ENCODE data around the gene FAAP100.

FAAP100 gene

DNA sequence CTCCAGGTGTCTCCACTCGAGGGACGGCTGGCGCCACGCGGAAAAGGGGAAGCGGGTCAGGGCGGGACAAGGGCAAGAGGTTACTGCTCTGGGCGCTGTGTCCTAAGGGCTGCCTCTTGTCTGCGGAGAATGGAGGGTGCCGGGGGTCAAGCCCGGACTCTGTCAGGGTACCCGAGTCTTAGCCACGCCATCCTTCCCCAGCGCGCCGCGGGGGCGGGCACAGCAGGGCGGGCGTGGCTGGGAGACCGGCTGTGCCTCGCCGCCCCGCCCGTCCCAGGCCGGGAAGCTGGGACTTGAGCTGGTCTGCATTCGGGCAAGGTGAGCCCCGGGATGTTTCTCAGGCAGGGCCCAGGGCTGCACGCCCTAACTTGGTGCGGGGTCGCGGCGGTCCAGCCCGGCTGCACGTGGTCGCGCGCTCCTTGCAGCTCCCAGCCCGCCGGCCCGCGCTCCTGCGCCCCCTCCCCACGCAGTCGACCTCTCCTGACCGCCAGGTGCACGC is 33.3 kb downstream of the FAAP100 start:
- peaks cover 5% of the 10 kb centered on the region for H3K36me3 Mint-ChIP-seq
- H3K27ac Mint-ChIP-seq = no peak overlapping the region
- DNase-seq (ENCODE audit: low spot score in 2 of 2) (peak in 1 of 2 donors; percentile 61), ATAC-seq (peak; percentile 34)
- peaks cover 17% of the 10 kb centered on the region for H3K4me1 Mint-ChIP-seq
- no peaks in the 10 kb centered on the region for H3K9me3 Mint-ChIP-seq
- H3K4me3 Mint-ChIP-seq = peak overlapping the region; percentile 98

DNA sequence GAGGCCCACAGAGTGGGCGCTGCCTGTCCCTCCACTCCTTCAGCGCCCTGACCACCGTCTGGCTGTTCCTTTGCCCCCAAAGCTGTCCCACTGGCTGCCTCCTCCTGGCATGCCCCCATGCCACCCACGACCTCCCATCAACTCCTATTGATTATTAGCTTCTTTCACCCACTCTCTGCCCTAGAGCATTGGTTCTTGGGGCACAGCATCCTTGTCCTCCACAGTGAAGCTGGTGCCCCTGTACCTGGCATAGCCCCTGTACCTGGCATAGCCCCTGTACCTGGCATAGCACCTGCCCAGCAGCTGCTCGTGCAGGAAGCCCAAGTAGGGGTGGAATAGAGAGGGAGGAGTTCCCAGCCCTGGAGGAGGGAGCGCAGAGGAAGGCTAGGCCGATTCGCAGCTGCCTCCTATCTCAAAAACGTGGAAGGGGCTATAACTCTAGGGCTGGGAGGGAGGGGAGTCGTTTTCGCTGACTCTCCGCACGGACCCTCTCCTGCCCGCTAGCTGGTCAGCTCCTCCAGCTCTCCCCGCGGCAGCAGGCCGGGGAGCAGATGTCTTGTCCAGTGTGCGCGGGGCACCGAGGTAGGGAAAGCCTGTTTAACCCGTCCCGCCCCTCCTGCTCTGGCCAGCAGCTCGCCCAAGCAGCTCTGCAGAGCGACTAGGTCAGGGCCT is 33.9 kb downstream of the FAAP100 start:
- no peak for ATAC-seq
- Mint-ChIP-seq H3K27ac (peak overlapping the region; percentile 81), H3K36me3 (peaks cover 10% of the 10 kb centered on the region)

DNA sequence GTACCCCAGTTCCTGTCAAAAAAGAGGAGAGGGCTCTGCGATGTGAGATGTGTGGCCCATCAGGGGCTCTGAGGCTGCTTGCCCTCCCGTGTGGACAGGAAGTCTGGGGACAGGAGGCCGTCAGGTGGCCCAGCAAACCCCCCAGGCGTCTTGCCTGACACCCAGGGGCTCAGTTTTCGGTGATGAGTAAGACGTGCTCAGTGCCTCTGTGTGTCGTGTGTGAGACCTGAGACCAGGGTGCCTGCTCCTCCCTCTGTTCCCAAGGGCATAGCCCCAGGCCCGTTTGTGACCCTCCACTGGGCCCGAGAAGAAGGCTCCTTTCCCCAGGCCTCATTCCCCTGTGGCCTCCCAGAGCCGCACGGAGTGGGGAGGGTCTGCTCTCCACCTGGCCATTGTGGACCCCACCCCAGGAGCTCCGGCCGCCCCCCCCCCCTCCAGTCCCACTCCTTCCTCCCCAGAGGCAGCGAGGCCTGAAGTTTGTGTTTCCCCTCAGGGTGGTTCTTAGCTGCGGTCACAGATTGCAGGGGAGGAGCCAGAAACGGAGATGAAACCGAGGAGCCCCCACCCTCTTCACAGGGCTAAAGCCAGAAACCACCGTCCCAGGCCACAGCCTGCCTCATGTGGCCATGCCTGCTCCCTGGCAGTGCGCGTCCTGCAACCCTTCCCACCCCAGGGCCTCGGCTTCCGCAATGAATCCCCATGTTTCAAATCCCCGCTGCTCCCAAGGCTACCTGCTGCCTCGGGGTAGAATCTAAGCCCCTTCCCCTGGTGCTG is 34.6 kb downstream of the FAAP100 start:
- Mint-ChIP-seq H3K27ac (peak overlapping the region; percentile 81), H3K4me1 (peaks cover 17% of the 10 kb centered on the region), H3K9me3 (no peaks in the 10 kb centered on the region), H3K36me3 (peaks cover 13% of the 10 kb centered on the region), H3K4me3 (peak overlapping the region; percentile 98)
- DNase-seq (ENCODE audit: low spot score in 2 of 2) (no peak), ATAC-seq (no peak)

More for the DNA sequence above, 33.9 kb downstream of the FAAP100 start:
- H3K4me3 Mint-ChIP-seq = peak overlapping the region; percentile 98
- no peaks in the 10 kb centered on the region for H3K9me3 Mint-ChIP-seq
- H3K4me1 Mint-ChIP-seq = peaks cover 17% of the 10 kb centered on the region
- DNase-seq (ENCODE audit: low spot score in 2 of 2) = no peak

DNA sequence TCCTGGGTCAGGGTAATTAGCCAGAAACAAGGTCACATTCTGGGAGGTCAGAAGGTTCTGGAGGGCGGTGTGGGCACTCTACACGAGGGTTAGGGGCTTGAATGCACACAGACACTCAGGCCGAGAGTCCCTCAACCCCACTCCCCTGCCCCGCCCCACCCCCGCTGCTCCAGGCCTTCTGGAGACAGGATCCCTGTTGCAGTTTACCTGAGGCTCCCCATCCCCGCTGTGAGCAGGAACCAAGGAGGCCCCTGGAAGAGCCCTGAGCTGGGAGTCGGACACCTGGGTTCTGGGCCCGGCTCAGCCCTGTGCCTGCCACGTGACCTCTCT is 35.2 kb downstream of the FAAP100 start:
- Mint-ChIP-seq H3K4me3 (peak overlapping the region; percentile 98), H3K36me3 (peaks cover 19% of the 10 kb centered on the region), H3K27ac (peak overlapping the region; percentile 81)

DNA sequence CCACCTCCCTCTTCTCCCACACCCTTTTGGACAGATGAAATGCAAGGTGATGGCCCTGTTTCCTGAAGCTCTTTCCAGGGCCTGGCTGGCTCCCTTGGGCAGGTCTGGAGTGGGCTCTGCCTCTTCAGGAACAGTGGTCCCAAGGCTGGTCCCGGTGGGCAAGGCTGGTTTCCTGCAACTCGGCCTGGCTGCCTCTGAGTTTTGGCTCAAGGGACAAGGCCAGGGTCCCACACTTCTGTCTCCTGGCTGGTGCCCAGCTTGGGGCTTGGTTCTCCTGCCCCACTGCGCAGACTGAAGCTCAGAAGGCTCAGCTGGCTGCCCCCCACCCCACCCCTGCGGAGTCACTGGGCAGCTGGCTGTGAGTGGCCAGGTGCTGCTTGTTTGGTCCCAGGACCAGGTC is 35.7 kb downstream of the FAAP100 start:
- ATAC-seq (no peak), DNase-seq (ENCODE audit: low spot score in 2 of 2) (peak in 1 of 2 donors; percentile 50)
- Mint-ChIP-seq H3K36me3 (peaks cover 24% of the 10 kb centered on the region), H3K9me3 (no peaks in the 10 kb centered on the region), H3K4me1 (peaks cover 23% of the 10 kb centered on the region), H3K4me3 (peak overlapping the region; percentile 98), H3K27ac (peak overlapping the region; percentile 37)

More for the DNA sequence above, 35.2 kb downstream of the FAAP100 start:
- Mint-ChIP-seq H3K4me1 (peaks cover 18% of the 10 kb centered on the region), H3K9me3 (no peaks in the 10 kb centered on the region)
- DNase-seq (ENCODE audit: low spot score in 2 of 2) (no peak), ATAC-seq (no peak)

DNA sequence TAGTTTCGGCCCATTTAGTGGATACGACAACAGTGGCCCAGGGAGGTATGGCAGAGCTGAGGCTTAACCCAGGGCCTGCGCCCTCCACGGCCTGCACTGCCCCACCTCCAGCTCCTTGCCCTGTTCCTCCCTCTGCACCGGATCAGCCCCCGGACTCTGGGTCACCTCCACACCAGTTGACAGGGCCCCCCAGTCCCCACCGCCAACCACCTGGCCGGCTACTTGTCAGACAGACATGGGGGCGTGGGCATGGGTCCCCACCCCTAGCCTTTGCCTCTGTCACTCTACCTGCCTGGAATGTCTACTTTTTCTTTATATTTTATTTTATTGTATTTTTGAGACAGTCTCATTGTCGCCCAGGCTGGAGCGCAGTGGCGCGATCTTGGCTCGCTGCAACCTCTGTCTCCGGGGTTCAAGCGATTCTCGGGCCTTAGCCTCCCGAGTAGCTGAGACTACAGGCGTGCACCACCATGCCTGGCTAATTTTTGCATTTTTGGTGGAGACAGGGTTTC is 36.6 kb downstream of the FAAP100 start:
- H3K27ac Mint-ChIP-seq = peak overlapping the region; percentile 81
- H3K4me3 Mint-ChIP-seq = peak overlapping the region; percentile 98
- no peak for DNase-seq (ENCODE audit: low spot score in 2 of 2)
- H3K36me3 Mint-ChIP-seq = peaks cover 32% of the 10 kb centered on the region
- no peaks in the 10 kb centered on the region for H3K9me3 Mint-ChIP-seq
- no peak for ATAC-seq
- H3K4me1 Mint-ChIP-seq = peaks cover 26% of the 10 kb centered on the region

DNA sequence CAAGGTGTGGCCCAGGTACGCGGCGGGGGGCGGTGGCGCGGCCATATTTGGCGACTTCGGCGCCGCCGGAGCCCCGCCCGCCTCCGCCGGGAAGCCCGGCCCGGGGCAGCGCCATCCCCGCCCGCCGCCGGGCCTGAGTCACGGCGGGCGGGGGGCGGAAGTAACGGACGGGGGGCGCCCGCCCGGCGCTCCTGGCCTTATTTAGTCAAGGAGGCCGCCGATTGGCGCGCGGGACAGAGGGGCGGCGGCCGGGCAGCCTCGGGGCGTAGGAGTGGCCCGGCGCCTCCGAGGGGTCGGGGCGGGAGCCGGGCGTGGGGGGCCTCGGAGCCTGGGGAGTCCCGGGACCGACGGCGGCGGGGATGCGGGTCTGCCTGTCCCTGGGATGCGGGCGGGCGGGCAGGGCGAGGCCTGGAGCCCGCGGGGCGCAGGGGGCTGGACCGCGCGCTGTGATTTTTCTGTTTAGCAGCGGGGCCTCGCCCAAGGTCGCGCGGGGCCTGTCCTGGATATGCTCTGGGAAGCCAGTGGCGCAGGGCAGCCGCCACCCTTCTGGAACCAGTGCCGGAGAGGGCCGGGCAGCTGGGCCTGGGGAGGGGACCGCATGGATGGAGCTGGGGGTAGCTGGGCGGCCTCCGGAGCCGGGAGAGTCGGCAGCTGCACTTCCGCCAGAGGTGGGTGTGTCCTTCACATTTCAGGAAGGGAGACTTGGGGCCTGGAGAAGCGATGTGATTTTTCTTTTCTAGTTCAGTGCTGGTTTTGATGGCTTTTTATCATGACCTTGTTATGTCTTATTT is 37.2 kb downstream of the FAAP100 start:
- DNase-seq (ENCODE audit: low spot score in 2 of 2) (peak; percentile 61 to 83), ATAC-seq (peak; percentile 49)
- Mint-ChIP-seq H3K36me3 (peaks cover 39% of the 10 kb centered on the region), H3K9me3 (no peaks in the 10 kb centered on the region), H3K4me1 (peaks cover 31% of the 10 kb centered on the region), H3K4me3 (peak overlapping the region; percentile 98), H3K27ac (peak overlapping the region; percentile 81)

DNA sequence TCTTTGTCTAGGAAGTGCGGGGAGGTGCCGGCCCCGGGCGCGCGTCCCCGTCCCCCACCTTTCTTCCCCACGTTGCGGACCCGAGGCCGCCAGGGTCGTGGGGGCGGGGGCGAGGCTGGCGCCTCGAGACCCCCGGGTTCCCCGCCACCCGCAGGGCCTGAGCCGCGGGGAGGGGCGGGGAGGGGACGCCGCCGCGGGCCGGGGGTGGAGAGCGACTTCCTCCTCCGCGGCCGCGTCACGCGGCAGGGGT is 37.7 kb downstream of the FAAP100 start:
- Mint-ChIP-seq H3K36me3 (peaks cover 44% of the 10 kb centered on the region), H3K4me3 (peak overlapping the region; percentile 98), H3K4me1 (peaks cover 36% of the 10 kb centered on the region), H3K9me3 (no peaks in the 10 kb centered on the region), H3K27ac (peak overlapping the region; percentile 95)
- DNase-seq (ENCODE audit: low spot score in 2 of 2) (no peak), ATAC-seq (no peak)

DNA sequence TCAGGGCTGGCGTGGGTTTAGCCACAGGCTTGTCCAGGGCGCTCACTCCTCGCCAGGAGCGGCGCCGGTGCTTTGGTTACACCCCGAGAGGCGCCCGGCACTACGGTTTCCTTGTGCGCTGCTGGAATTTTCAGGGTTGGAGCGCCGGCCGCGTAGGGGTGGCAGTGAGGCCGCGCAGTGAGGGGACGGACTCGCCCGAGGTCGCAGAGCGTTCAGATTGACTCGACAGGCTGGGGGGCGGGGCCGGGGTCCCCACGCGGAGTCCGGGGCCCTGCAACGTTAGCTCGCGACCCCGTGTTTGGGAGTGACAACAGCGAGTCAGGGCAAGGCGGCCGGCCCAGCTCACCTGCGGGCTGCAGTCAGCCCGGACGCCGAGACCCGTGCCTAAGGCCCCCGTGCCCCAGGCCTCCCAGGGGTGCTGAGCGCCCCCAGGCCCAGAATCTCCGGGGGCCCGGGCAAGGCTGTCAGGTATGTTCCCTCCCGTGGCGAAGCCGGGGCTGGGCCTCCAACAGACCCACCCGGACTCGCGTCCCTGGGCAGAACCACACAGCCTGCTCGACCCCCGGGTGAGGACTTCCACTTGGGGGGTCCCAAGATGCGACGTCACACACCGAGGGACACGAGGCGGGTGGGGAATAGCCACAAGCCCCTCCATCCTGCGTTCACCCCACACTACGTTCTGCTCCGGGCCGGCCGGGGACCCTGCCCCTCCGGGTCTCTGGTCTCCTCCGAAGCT is 38.2 kb downstream of the FAAP100 start:
- peak; percentile 1 for ATAC-seq
- peak overlapping the region; percentile 95 for H3K27ac Mint-ChIP-seq

DNA sequence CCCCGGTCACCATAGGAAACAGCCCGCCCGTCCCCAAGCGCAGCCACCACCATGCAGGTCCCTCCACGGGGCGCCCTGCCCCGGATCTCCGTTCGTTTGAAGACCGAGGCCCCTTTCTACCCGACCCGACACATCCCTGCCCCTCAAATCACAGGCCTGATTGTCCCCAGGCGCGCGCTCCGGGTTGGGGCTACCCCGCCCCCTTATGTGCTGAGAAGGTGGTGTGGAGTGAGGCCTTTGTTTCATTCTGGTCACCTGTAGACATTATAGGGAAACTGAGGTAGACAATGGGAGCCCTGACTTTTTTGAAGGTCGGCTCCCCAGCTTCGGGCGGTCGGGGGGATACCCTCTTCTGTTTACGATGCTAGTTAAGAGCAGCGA is 38.8 kb downstream of the FAAP100 start:
- Mint-ChIP-seq H3K4me3 (peak overlapping the region; percentile 98), H3K4me1 (peaks cover 42% of the 10 kb centered on the region), H3K27ac (peak overlapping the region; percentile 95), H3K9me3 (no peaks in the 10 kb centered on the region), H3K36me3 (peaks cover 55% of the 10 kb centered on the region)
- peak; percentile 53 to 88 for DNase-seq (ENCODE audit: low spot score in 2 of 2)
- peak; percentile 51 for ATAC-seq

More for the DNA sequence above, 38.2 kb downstream of the FAAP100 start:
- Mint-ChIP-seq H3K36me3 (peaks cover 49% of the 10 kb centered on the region), H3K9me3 (no peaks in the 10 kb centered on the region), H3K4me3 (peak overlapping the region; percentile 98), H3K4me1 (peaks cover 41% of the 10 kb centered on the region)
- peak; percentile 42 to 80 for DNase-seq (ENCODE audit: low spot score in 2 of 2)

DNA sequence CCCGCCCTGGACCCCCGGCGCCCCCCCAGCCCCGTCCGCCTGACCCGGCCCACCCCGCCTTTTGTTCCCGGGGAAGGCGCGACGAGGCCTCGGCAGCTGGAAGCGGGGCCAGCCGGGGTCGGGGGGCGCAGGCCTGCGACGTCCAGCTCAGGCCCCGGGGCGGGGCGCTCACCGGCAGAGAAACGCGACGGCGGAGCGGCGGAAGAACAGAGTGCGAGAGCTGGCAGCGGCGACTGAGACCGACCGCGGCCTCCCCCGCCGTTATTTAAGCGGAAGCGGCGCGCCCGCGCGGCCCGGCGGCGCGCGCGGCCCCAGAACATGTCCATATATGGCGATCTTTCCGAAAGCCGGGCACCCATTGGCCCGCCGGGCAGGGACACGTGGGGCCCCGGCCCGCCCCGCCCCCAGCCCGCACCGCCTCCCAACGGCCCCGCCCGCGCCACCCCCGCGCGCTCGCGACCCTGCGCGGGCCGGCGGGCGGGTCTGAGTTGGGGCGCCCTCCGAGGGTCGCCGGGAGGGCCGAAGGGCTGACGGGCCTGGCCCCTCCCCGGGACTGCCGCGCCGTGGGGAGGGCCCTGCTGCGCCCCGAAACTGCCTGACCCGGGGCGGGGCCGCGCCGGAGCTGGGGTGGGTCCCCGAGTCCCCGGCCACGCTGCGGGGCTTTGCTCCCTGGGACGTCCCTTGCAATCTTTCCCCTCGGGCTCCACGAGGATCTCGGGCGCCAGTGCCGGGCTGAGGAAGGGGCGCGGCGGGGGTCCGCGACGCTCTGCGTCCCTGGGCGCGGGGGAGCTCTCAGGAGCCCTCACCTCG is 39.4 kb downstream of the FAAP100 start, which contains the start of gene ACTG1:
Gene ACTG1, minus strand, starts transcription at position 238 of the 810 bp plus-strand sequence. CDS start 445 bp downstream, outside the sequence.
- Mint-ChIP-seq H3K4me3 (peak within 1 kb of the TSS; percentile 98), H3K27ac (peak within 1 kb of the TSS; percentile 99), H3K36me3 (peaks cover 55% of the 10 kb centered on the region), H3K4me1 (peaks cover 38% of the 10 kb centered on the region), H3K9me3 (no peaks in the 10 kb centered on the region)
- peak; percentile 88 to 95 for DNase-seq (ENCODE audit: low spot score in 2 of 2)
- ATAC-seq = peak; percentile 73

DNA sequence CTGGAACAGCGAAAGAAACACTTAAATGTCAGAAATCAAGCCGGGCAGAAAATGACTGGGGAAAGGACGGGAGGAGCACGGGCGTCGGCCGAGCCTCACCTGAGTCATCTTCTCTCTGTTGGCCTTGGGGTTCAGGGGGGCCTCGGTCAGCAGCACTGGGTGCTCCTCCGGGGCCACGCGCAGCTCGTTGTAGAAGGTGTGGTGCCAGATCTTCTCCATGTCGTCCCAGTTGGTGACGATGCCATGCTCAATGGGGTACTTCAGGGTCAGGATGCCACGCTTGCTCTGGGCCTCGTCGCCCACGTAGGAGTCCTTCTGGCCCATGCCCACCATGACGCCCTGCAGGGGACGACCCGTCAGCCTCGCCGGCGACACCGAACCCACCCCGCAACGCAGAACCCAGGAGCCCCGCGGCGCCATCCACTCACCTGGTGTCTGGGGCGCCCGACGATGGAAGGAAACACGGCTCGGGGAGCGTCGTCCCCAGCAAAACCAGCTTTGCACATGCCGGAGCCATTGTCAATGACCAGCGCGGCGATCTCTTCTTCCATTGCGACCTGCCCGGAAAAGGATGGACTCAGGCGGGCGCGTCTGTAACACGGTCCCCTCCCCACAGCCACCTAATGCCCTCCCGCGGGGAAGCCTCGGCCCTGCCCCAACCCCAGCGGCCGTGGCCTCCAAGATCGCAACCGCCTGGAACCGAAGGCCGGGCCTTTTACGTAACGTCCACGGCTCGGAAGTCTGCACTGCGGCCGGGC is 40.2 kb downstream of the FAAP100 start:
- Mint-ChIP-seq H3K36me3 (peaks cover 60% of the 10 kb centered on the region), H3K4me1 (peaks cover 41% of the 10 kb centered on the region), H3K4me3 (peak overlapping the region; percentile 98), H3K9me3 (no peaks in the 10 kb centered on the region), H3K27ac (peak overlapping the region; percentile 99)
- peak; percentile 0 for ATAC-seq
- no peak for DNase-seq (ENCODE audit: low spot score in 2 of 2)

DNA sequence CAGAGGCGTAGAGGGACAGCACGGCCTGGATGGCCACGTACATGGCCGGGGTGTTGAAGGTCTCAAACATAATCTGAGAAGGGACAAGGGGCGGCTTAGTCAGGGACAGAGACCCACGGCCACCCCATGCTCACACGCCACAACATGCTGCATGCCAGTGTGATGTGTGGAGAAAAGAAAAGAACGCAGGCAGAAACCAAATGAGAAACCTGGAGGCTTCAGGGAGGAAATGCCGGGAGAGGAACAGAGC is 40.7 kb downstream of the FAAP100 start:
- H3K4me1 Mint-ChIP-seq = peaks cover 36% of the 10 kb centered on the region
- peaks cover 60% of the 10 kb centered on the region for H3K36me3 Mint-ChIP-seq
- H3K9me3 Mint-ChIP-seq = no peaks in the 10 kb centered on the region
- DNase-seq (ENCODE audit: low spot score in 2 of 2) (no peak), ATAC-seq (no peak)
- H3K27ac Mint-ChIP-seq = peak overlapping the region; percentile 99
- H3K4me3 Mint-ChIP-seq = peak overlapping the region; percentile 98
